Left renal cortex interstitium (tissue), 4 donors: ENCODE data around the gene UBXN1. TPM values are rescaled to one million over a fixed set of nuclear protein-coding genes. Genes with fewer than 3 reads are reported as not detected.

Experiments used
- DNase-seq, 4 donors: peaks; one replicate each; pipeline ENCODE4 v3.0.0-alpha.2; 2013; ENCODE audit warnings: low read depth in 4 of 4, low spot score in 2 of 4, missing footprints in 1 of 4
- polyA plus RNA-seq, 4 donors: library from polyadenylated mRNA; unstranded; fragments of 120-200 nt; gene quantifications; one replicate each; pipeline ENCODE4 v1.2.1, GENCODE V29; 2013; ENCODE audit not compliant: insufficient read length in 4 of 4

UBXN1 gene
- polyA plus RNA-seq, 4 donors, result 151 to 187 (median 174) TPM

DNA sequence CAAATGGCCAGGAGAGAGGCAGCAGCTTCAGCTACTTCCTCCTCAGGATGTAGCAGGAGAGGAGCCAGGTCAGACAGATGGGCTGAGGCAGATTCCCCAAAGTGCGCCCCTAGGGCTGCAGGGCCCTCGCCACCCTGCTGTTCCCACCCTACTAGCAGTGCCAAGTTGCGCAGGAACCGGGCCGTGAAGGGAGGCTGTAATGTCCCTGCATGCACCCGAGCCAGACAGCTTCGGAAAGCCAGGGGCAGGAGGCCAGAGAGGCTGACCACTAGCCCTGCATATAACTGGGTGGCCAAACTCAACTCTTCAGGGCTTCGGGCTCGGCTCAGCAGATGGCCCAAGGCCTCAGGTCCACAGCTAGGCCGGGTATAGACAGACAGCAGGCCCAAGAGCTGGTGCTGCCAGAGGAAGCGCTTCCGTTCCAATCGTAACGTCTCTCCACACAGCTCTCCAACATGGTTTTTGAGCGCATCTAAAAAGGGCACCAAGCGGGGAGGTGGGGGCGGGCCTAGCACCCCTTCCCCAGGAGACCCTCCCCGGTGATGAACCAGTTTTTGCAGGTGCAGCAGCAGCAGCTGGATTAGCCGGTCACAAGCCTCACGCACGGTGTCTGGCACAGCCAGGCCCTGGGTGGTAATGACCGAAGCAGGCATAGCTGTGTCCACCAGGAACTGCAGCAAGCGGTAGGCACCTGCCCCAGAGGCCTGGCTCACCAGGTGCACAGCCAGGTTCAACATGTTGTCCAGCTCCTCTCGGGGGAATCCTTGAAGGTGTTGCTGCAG is 30.5 kb downstream of the UBXN1 start:
- DNase-seq, result no peak

DNA sequence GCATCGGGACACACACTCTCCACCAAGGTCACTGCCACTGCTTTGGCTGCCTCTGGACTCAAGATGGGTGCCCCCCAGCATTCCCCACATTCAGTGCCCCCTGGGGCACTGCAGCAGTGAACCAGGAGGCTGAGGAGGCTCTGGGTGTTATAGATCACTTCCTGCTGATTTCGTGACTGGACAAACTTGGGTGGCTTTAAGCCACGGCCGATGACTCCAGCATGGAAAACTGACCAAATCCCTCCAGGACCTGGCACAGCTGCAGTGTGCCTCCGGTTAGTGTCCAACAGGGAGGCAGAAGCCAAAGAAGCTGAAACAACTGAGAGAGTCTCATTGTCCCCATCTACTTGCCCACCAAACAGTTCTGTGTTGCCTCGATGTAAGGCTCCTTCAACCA is 31.3 kb downstream of the UBXN1 start:
- DNase-seq, result no peak

DNA sequence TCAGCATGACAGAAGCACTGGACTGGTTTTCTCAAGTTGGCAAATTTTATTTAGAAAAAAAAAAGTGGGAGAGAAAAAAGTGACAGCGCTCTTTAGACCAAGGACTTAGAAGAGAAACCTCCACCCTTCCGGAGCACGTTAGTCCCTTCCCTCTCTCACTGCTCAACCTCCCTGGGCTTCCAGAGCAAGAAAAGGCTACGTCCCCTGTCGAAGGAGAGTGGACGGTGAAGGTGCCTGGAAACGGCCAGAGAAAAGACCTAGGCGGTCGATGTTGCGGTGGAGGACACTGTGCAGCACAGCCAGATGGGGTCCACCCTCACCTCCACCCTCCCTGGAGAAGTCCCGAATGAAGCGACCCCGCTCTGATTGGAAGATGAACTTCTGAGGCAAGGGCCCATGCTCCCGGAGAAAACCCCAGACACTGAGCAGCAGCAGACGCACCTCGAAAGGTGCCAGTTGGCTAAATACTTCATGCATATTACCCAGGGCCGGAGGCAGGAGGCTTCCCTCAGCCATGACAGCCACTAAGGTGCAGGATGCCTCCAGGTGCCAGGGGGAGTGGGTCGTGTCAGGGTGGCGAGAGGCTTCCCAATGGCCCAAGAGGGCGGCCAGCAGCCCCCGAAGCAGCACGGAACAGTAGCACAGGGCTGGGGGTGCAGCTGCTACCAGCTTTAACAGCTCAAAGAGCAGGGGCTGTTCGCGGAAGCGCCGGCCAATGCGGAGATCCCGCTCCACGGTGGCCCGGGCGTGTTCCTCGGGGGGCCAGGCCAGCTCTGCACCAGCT is 31.9 kb downstream of the UBXN1 start:
- DNase-seq, result no peak

DNA sequence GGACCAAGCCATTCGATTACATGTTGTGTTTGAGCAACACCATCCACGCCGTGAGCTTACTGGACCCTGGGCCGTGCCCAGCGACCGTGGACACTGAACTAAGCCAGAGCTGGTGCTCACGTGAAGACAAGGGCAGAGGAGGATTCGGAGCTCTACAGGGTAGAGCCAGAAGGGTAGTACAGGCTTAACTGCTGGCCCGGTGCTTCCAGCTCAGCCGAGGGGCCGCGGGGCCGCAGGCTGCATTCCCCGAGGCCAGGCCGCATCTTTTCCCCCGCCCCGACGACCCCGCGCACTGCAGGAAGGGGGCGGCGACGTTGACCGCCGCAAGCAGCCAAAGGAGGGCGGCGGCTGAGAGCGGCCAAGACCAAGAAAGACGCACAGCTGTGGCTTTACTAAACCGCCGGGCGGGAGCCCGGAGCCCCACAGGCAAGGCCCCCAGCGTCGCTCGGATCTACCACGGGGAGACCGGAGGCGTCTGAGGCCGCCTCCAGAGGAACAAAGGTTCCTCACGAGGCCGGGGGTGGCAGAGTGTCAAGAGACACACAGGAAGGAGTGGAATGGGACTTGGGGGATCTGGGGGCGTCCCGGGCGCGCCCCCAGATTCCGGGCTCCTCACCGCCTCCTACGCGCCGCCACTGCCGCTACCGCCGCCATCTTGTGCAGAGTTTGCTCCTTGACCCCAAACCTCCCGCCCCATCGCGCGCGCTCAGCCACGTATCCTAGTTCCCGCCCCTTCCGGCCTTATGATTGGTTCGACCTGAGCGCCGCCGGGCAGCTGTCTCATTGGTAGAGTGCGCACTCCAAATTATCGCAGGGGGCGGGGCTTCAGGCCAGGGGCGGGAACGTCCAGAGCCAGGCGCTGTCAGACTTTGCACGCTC is 32.7 kb downstream of the UBXN1 start, which contains the start of gene GANAB:
Gene GANAB, minus strand, starts transcription at position 668 of the 879 bp plus-strand sequence. Its CDS starts 14 bp downstream, at position 654.
- DNase-seq, result peak; percentile 86 to 99 (median 96)

DNA sequence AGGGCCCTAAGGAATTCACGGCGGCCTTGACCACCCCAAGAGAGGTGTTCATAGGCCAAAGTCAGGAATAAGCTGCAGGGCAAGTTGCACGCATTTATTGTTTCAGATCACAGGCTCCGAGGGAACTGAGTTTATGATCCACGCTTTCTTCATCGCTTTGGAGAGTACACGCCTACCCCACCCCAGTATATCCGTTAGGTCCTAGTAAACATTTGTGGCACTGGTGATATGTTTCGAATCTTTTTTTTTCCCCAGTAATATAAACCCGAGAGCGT is 33.3 kb downstream of the UBXN1 start:
- DNase-seq, result no peak

DNA sequence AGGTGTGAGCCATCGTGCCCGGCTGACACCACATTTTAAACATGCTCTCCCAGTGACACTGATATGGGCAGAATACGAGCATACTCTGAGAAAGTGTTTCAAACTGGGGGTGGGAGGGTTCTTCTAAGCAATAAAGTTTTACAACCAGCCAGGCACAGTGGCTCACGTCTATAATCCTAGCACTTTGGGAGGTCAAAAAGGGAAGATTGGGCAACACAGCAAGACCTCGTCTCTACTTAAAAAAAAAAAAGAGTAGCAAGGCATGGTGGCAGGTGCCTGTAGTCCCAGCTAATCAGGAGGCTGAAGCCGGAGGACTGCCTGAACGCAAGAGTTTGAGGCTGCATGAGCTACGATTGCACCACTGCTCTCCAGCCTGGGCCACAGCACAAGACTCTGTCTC is 34.7 kb downstream of the UBXN1 start:
- DNase-seq, result no peak

DNA sequence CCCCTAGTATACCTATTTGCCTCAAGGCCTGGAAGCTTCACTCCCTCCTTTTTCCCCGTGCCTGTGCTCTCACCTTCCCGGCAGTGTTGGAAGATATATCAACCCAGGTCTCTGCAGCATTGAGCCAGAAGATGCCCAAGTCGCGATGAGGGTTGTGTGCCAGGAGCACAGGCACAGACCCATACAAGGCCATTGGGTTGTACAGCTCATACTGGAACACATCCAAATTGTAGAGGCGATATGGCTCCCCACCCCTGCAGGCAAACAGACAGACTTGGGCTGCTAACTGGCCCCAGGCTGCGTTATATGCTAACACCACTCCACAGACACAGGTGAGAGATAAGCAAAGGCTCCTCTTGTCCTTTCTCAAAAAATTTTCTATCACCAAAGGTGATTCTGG is 46.4 kb downstream of the UBXN1 start:
- DNase-seq, result no peak

DNA sequence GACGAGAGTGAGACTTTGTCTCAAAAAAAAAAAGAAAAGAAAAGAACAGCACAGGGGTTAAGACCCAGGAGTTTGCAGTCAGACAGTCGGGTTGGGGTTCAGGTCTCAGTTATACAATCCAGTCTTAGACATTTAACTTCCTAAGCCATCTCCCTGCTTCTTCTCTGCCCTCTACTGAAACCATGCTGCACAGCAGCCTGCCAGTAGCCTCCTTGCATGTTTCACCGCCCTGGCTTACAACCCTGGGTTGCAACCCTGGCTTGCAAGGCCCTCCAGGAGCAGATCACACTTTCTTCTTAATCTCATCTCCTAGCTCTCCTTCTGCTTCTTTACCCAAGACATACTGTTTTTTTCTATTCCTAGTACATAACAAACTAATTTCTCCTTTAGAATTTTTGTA is 51.2 kb downstream of the UBXN1 start:
- DNase-seq, result no peak

Other genes with a start within 250 kb of the UBXN1 start
- 100 to 1,000 TPM; 182 to 215 (median 196) TPM for gene AHNAK, start 132.3 kb downstream of the UBXN1 start, polyA plus RNA-seq
- gene EEF1G, start 105.2 kb downstream of the UBXN1 start, polyA plus RNA-seq, result 1,000 to 10,000 TPM; 2,022 to 2,343 (median 2,282) TPM
- 10 to 100 TPM; 19.7 to 28.5 (median 22.7) TPM for gene TUT1, start 87.5 kb downstream of the UBXN1 start, polyA plus RNA-seq
- 10 to 100 TPM; 86.4 to 99.3 (median 90.3) TPM for gene MTA2, start 77.2 kb downstream of the UBXN1 start, polyA plus RNA-seq
- 10 to 100 TPM; 25.9 to 46.8 (median 41.2) TPM for gene EML3, start 66.3 kb downstream of the UBXN1 start, polyA plus RNA-seq
- 1 to 10 TPM; 2.8 to 4.8 (median 4.0) TPM for gene ROM1, start 65.8 kb downstream of the UBXN1 start, polyA plus RNA-seq
- 10 to 100 TPM; 21.3 to 44.9 (median 41.3) TPM for gene B3GAT3, start 57.1 kb downstream of the UBXN1 start, polyA plus RNA-seq
- 100 to 1,000 TPM; 373 to 393 (median 382) TPM for gene GANAB, start 32.5 kb downstream of the UBXN1 start, polyA plus RNA-seq
- 10 to 100 TPM; 18.3 to 23.9 (median 21.8) TPM for gene INTS5, start 25.8 kb downstream of the UBXN1 start, polyA plus RNA-seq
- 10 to 100 TPM; 49.4 to 63.8 (median 57.8) TPM for gene C11orf98, start 13.9 kb downstream of the UBXN1 start, polyA plus RNA-seq
- gene CSKMT, start 13.8 kb downstream of the UBXN1 start, polyA plus RNA-seq, result 1 to 10 TPM; 3.9 to 8.9 (median 6.2) TPM
- 10 to 100 TPM in 2 of 4 donors, 1 to 10 TPM in 2; 7.7 to 13.9 (median 11.1) TPM for gene UQCC3, start 7.4 kb downstream of the UBXN1 start, polyA plus RNA-seq
- 10 to 100 TPM in 1 of 4 donors, 1 to 10 TPM in 3; 5.3 to 12.9 (median 9.0) TPM for gene LBHD1, start 6.8 kb downstream of the UBXN1 start, polyA plus RNA-seq
- 1 to 10 TPM in 3 of 4 donors, under 1 TPM in 1; 0.99 to 1.3 (median 1.1) TPM for gene LRRN4CL, start 10.5 kb upstream of the UBXN1 start, polyA plus RNA-seq
- 10 to 100 TPM; 64.2 to 81.1 (median 72.0) TPM for gene BSCL2, start 28.4 kb upstream of the UBXN1 start, polyA plus RNA-seq
- 1 to 10 TPM; 1.4 to 3.8 (median 2.4) TPM for gene GNG3, start 28.6 kb upstream of the UBXN1 start, polyA plus RNA-seq
- gene HNRNPUL2, start 48.4 kb upstream of the UBXN1 start, polyA plus RNA-seq, result 10 to 100 TPM; 75.9 to 91.8 (median 81.6) TPM
- 10 to 100 TPM; 35.7 to 47.7 (median 42.8) TPM for gene TTC9C, start 49.4 kb upstream of the UBXN1 start, polyA plus RNA-seq
- 1 to 10 TPM; 8.0 to 9.6 (median 8.5) TPM for gene ZBTB3, start 75.1 kb upstream of the UBXN1 start, polyA plus RNA-seq
- 100 to 1,000 TPM; 132 to 173 (median 146) TPM for gene POLR2G, start 82.5 kb upstream of the UBXN1 start, polyA plus RNA-seq
- gene TAF6L, start 92.3 kb upstream of the UBXN1 start, polyA plus RNA-seq, result 10 to 100 TPM; 27.5 to 40.2 (median 37.2) TPM
- gene TMEM179B, start 108.3 kb upstream of the UBXN1 start, polyA plus RNA-seq, result 10 to 100 TPM; 65.7 to 71.3 (median 67.2) TPM
- 10 to 100 TPM; 25.2 to 36.2 (median 29.6) TPM for gene TMEM223, start 112.9 kb upstream of the UBXN1 start, polyA plus RNA-seq
- gene NXF1, start 126.4 kb upstream of the UBXN1 start, polyA plus RNA-seq, result 100 to 1,000 TPM; 108 to 134 (median 119) TPM
- 10 to 100 TPM; 53.8 to 61.9 (median 56.1) TPM for gene STX5, start 153.0 kb upstream of the UBXN1 start, polyA plus RNA-seq
- under 1 TPM in 1 of 4 donors, not detected in 3; 0.33 TPM for gene TEX54, start 153.8 kb upstream of the UBXN1 start, polyA plus RNA-seq
- gene WDR74, start 160.5 kb upstream of the UBXN1 start, polyA plus RNA-seq, result 10 to 100 TPM; 34.0 to 50.7 (median 46.2) TPM
- 100 to 1,000 TPM; 159 to 219 (median 183) TPM for gene SLC3A2, start 201.8 kb upstream of the UBXN1 start, polyA plus RNA-seq
- gene CHRM1, start 242.3 kb upstream of the UBXN1 start, polyA plus RNA-seq, result under 1 TPM in 2 of 4 donors, not detected in 2; 0.05 to 0.12 TPM